MG63 (cell line): ENCODE data around the gene MFSD12. TPM values are rescaled to one million over a fixed set of nuclear protein-coding genes. Genes with fewer than 3 reads are reported as not detected.
"Not testable (repeated sequence)": the region's sequence is repeated elsewhere in the genome, so short reads cannot be mapped to it uniquely, and the experiment has no call there.

Experiments used
- DNase-seq: peaks from one replicate; pipeline ENCODE4 v3.0.0-alpha.2; 2020
- H3K27me3 ChIP-seq: fragments of 250-450 bp; sonication (Bioruptor Pico); 2 replicates; pipeline ENCODE4 v1.5.1; 2020; ENCODE audit warnings: mild to moderate bottlenecking, moderate library complexity
- H3K36me3 ChIP-seq: fragments of 250-450 bp; sonication (Bioruptor Pico); 2 replicates; pipeline ENCODE4 v1.5.1; 2020; ENCODE audit warnings: mild to moderate bottlenecking, moderate library complexity
- H3K4me3 ChIP-seq: fragments of 250-450 bp; sonication (Bioruptor Pico); 2 replicates; pipeline ENCODE4 v1.5.1; 2020; ENCODE audit warnings: mild to moderate bottlenecking, moderate library complexity
- H3K9me3 ChIP-seq: fragments of 250-450 bp; sonication (Bioruptor Pico); 2 replicates; pipeline ENCODE4 v1.5.1; 2020; ENCODE audit warnings: mild to moderate bottlenecking, moderate library complexity
- total RNA-seq: library from RNA; depleted of rRNA; stranded (reverse); fragments of >200 nt; shearing (Covaris generic); gene quantifications from 2 replicates; pipeline ENCODE4 v1.2.3, GENCODE V29; 2014; ENCODE audit warnings: low replicate concordance

The MFSD12 gene
- total RNA-seq, 1 experiment from 2014 or later: 26.4 TPM

DNA sequence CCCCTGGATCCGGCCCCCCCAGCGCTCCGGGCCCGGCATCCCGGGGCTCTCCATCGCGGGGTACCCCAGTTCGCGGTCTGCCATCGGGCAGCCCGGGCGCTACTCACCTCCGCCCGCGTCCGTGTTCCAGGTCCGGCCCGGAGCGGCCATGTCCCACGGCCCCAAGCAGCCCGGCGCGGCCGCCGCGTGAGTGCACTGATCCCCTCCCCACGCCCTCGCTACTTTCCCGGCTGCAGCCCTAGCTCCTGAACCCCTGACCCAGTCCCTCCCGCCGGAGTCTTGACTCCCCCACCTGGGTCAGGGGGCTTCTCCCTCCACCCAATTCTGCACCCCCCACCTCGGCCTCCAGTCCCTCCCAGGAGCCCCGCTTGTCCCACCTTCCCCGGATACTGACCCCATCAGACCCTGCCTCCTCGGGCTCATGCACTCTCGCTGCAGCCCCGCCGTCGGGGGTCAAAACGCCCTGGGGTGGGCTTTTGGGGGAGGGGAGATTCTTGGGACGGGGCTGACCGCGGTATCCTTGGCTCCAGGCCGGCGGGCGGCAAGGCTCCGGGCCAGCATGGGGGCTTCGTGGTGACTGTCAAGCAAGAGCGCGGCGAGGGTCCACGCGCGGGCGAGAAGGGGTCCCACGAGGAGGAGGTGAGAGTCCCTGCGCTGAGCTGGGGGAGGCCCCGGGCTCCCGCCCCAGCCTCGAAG is 15.9 kb upstream of the MFSD12 start:
- no peaks in the 10 kb centered on the region for H3K9me3 ChIP-seq
- H3K36me3 ChIP-seq: no peaks in the 10 kb centered on the region
- no peak for DNase-seq
- H3K27me3 ChIP-seq: no peaks in the 10 kb centered on the region
- H3K4me3 ChIP-seq: peak overlapping the region; percentile 75

DNA sequence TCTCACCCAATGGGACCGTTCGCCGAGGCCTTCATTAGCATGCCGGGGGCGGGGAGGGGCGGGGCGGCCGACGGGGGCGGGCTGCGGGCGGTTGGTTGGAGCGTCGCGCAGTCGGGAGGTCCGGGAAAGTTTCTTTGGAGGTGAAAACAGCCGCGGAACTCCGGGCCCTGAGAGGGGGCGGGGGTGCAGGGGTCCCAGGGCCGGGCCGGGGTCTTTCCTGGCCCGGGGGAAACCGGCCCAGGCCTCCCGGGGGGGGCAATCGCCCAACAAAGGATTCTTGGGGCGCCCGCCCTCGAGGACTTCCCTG is 15.4 kb upstream of the MFSD12 start, which contains the start of gene HMG20B:
TSS of gene HMG20B (plus strand) at position 90 of the 307 bp plus-strand sequence. CDS start 366 bp downstream, outside the sequence.
- no peaks in the 10 kb centered on the region for H3K9me3 ChIP-seq
- H3K27me3 ChIP-seq: no peaks in the 10 kb centered on the region
- peak within 1 kb of the TSS; percentile 75 for H3K4me3 ChIP-seq
- DNase-seq: no peak
- H3K36me3 ChIP-seq: no peaks in the 10 kb centered on the region

DNA sequence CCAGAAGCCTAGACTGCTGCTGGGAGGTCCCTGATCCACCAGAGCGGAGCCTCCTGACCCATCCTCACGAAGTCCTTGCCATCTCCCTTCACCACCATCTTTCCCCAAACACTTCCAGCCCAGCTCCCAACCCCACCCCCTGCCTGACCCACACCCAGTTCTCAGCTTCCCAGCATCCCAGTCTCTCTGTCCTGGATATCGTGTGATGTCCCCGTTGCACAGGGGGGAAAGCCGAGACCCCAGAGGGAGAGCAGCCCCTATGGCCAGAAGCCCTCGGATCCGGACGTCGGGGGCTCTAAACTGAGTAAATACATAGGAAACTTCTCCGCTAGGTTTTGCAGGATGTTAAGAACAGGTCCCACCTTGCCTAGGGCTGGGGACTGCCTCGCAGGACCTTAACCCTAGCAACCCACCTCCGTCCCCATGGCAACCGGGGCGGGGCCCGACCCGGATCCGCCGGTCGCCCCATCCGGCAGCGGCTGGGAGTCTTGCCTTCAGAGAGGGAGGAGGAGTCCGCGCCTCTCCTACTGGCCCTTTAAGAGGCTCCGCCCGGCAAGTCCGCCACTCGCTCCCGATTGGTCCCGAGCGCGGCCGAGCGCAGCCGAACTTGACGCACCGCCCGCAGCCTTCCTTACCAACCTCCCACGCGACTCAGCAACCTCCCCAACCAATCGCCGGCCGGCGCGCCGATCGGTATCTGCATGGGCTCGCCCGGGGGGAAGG is 14.9 kb upstream of the MFSD12 start:
- Histone ChIP-seq H3K27me3 (no peaks in the 10 kb centered on the region), H3K4me3 (peak overlapping the region; percentile 49), H3K36me3 (no peaks in the 10 kb centered on the region), H3K9me3 (no peaks in the 10 kb centered on the region)
- peak; percentile 98 for DNase-seq

DNA sequence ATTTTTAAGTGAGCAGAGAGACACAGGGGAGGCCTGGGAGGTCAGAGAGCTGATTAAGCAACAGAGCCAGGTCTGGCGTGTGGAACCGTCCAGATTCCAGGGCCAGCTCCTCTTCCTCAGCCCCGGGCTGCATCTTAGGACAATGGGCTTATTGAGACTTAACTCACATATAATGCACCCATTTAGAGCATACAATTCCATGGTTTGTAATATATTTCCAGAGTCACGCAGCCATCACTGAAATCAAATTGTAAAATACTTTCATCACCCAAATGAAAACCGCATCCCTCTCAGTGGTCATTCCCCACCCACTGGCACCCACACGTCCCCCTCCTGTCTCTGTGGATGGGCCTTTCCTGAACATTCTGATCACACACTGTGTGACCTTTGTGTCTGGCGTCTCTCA is 13.2 kb upstream of the MFSD12 start:
- H3K4me3 ChIP-seq: no peak overlapping the region
- DNase-seq: no peak
- H3K36me3 ChIP-seq: no peaks in the 10 kb centered on the region

DNA sequence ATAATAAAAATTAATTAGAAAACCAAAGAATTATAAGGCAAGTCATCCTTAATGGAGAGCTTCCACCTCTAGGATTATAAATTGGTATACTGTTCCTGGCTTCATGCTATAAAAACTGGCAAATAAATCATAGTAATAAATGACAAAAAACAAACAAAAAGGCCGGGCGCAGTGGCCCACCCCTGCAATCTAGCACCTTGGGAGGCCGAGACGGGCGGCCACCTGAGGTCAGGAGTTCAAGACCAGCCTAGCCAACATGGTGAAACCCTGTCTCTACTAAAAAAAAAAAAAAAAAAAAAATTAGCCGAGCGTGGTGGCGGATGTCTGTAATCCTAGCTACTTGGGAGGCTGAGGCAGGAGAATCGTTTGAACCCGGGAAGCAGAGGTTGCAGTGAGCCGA is 12.7 kb upstream of the MFSD12 start:
- DNase-seq, H3K9me3 ChIP-seq, H3K4me3 ChIP-seq, H3K36me3 ChIP-seq, H3K27me3 ChIP-seq: not testable (repeated sequence)

More for the DNA sequence above, 13.2 kb upstream of the MFSD12 start:
- Histone ChIP-seq H3K9me3 (no peaks in the 10 kb centered on the region), H3K27me3 (no peaks in the 10 kb centered on the region)

DNA sequence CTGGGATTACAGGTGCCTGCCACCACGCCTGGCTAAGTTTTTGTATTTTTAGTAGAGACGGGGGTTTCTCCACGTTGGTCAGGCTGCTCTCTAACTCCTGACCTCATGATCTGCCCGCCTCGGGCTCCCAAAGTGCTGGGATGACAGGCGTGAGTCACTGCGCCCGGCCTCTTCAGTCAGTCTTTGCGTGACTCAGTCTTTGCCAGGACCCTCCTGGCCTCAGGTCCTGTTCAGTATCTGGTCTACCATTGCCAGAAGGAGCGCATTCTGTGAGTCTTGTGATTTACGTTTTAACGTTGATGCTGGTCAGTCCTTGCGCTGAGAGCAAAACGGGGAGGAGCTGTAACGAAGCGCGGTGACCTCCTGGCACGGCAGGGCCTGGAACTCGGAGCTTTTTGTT is 7.8 kb upstream of the MFSD12 start:
- no peaks in the 10 kb centered on the region for H3K9me3 ChIP-seq
- no peaks in the 10 kb centered on the region for H3K27me3 ChIP-seq
- no peak for DNase-seq
- no peaks in the 10 kb centered on the region for H3K36me3 ChIP-seq
- no peak overlapping the region for H3K4me3 ChIP-seq

GRCh38 chr19:3563709-3564524 is 6.5 kb upstream of the MFSD12 start:
- Histone ChIP-seq H3K4me3 (no peak overlapping the region), H3K27me3 (no peaks in the 10 kb centered on the region), H3K9me3 (no peaks in the 10 kb centered on the region), H3K36me3 (no peaks in the 10 kb centered on the region)
- DNase-seq: no peak

DNA sequence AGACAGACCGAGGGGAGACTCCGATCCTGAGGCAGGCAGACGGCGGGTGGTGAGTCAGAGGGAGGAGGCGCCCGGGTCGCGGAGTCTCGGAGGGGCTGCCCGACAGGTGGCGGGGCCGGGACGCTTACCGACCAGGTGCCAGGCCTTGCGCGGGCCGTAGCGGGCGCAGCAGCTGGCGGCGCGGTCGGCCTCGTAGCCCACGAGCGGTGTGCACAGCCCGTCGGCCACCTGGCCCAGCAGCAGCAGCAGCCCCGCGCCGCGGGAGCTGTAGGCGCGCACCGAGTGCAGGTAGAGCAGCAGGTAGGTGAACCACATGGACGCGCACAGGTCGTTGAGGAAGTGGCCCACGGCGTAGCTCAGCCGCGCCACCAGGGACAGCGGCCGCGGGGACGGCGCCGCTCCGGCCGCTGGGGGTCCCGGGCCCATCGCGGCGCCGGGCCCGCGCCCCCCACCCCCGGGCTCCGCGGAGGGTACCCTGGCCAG is 367 bp downstream of the MFSD12 start:
- H3K9me3 ChIP-seq: no peaks in the 10 kb centered on the region
- no peaks in the 10 kb centered on the region for H3K27me3 ChIP-seq
- H3K4me3 ChIP-seq: peak overlapping the region; percentile 71
- no peaks in the 10 kb centered on the region for H3K36me3 ChIP-seq
- peak; percentile 47 for DNase-seq

GRCh38 chr19:3556423-3556977 is 886 bp downstream of the MFSD12 start:
- H3K27me3 ChIP-seq: no peaks in the 10 kb centered on the region
- no peaks in the 10 kb centered on the region for H3K36me3 ChIP-seq
- H3K4me3 ChIP-seq: peak overlapping the region; percentile 71
- DNase-seq: no peak
- no peaks in the 10 kb centered on the region for H3K9me3 ChIP-seq

DNA sequence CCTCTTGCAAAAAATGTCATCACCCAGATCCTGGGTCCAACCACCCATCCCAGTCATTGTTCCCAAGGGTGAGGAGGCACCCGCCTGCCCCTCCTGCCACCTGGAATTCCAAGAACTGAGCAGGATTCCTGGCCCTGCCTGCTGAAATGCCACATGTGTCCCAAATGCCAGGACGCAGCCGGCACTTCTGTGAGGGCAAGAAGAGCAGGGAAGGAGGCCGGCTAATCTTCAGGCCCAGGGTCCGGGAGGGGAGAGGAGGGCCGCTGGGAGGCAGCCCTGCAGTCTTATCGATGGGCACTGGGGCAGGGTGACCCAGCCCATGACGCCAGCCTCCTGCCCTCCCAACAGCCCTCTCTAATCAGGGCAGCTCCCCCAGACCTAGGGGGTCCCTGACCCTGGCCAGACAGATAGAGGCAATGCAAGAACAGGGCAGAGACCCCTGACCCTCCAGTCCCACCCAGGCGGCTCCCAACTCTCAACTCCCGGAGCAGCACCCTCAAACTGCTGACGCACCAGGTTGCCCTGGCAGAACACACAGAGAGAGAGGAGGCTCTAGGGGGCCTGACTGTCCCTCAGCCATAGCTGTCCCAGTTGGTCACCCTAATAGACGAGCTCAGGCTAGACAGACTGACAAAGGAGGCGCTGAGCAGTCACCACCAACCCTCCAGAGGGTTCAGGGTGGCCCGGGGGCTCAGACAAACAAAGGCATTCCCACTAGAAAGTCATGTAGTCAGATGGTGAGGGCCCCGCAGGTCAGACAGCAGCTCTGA is 1.5 kb downstream of the MFSD12 start:
- peak overlapping the region; percentile 71 for H3K4me3 ChIP-seq
- DNase-seq: no peak
- H3K9me3 ChIP-seq: no peaks in the 10 kb centered on the region
- H3K36me3 ChIP-seq: no peaks in the 10 kb centered on the region
- no peaks in the 10 kb centered on the region for H3K27me3 ChIP-seq

DNA sequence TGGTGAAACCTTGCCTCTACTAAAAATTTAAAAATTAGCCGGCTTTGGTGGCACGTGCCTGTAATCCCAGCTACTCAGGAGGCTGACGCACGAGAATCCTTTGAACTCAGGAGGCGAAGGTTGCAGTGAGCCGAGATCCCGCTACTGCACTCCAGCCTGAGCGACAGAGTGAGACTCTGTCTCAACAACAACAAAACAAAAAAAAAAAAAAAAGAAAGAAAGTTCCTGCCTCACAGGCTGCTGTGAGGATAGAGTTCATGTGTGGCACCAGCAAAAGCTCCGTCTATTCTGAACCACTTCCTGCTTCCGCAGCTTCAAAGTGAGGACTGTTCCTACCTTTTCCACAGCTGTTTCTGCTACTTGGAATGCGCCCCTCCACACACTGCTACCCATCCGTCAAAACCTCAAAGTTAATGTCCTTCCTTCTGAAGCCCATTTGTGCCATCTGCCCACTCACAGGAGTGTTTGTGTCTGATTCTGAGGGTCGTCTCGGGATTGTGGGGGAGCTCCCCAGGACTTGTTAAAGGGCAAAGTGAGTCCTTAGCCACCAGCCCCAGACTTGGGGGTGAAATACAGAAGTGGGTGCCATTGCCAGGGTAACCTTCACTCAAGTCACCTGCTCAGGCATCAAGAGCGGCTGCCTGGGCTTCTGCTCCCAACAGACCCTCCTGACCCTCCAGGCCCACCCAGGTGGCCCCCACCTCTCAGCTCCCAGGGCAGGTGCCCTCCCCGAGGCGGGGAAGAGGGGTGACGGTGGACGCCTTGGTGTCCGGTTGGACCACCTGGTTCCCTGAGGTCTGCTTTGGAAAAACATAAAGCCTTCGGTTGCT is 2.9 kb downstream of the MFSD12 start:
- DNase-seq: no peak
- no peak overlapping the region for H3K4me3 ChIP-seq
- no peaks in the 10 kb centered on the region for H3K27me3 ChIP-seq
- H3K9me3 ChIP-seq: no peaks in the 10 kb centered on the region
- H3K36me3 ChIP-seq: no peaks in the 10 kb centered on the region

DNA sequence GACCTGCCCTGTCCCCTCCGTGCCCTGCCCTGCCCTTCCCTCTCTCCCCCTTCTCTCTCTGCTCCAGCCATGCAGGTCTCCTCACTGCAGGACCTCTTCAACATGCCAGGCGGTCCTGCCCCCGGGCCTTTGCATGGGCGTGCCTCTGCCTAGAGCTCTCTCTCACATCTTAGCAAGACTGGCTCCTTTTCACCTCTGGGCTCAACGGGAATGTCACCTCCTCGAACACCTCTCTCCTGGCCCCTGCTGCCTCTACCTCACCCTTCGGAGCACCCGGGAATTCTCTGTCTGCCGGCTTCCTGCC is 5.6 kb downstream of the MFSD12 start:
- no peaks in the 10 kb centered on the region for H3K9me3 ChIP-seq
- no peak for DNase-seq
- H3K4me3 ChIP-seq: no peak overlapping the region
- H3K27me3 ChIP-seq: no peaks in the 10 kb centered on the region
- H3K36me3 ChIP-seq: no peaks in the 10 kb centered on the region

- no peaks in the 10 kb centered on the region for H3K9me3 ChIP-seq
- no peaks in the 10 kb centered on the region for H3K36me3 ChIP-seq
- no peak for DNase-seq
- H3K4me3 ChIP-seq: no peak overlapping the region
- H3K27me3 ChIP-seq: no peaks in the 10 kb centered on the region
Measured at GRCh38 chr19:3550947-3551791, 6.2 kb downstream of the MFSD12 start.

- no peaks in the 10 kb centered on the region for H3K36me3 ChIP-seq
- no peak for DNase-seq
Measured at GRCh38 chr19:3549816-3550215, 7.6 kb downstream of the MFSD12 start.

DNA sequence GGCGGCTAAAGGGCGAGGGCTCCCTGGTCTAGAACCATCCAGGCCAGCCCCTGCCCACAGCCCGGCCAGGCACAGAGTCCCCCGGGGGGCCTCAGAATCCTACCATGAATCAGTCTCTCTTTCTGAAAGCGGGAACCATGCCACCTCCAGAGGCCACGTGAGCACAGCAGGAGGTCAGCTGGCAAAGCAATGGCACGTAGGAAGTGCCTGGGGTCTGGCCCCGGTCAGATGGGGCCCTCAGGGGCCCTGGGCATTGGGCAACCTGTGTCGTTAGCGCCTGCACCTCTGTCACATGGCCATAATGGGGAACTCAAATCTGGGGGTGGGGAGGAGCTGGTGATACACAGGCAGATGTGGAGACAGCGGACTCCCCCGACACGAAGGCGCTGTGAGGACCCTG is 8.8 kb downstream of the MFSD12 start:
- Histone ChIP-seq H3K4me3 (no peak overlapping the region), H3K36me3 (no peaks in the 10 kb centered on the region), H3K9me3 (no peaks in the 10 kb centered on the region), H3K27me3 (no peaks in the 10 kb centered on the region)
- DNase-seq: no peak

More at GRCh38 chr19:3549816-3550215, 7.6 kb downstream of the MFSD12 start:
- Histone ChIP-seq H3K27me3 (no peaks in the 10 kb centered on the region), H3K4me3 (no peak overlapping the region), H3K9me3 (no peaks in the 10 kb centered on the region)
